GM20000 (cell line): ENCODE measurements around the gene VPS37C.

Experiments
- DNase-seq: peaks from one replicate; pipeline ENCODE4 v3.0.0; 2012; ENCODE audit warnings: low spot score
- CTCF ChIP-seq: IDR thresholded peaks from 2 replicates; pipeline ENCODE4 v1.5.1; 2012; ENCODE audit warnings: mild to moderate bottlenecking, control low read depth; ENCODE audit errors: extremely low read depth, missing control alignments

Gene VPS37C

GRCh38 chr11:61157743-61158142 is 3.5 kb downstream of the VPS37C start:
- no peak for TF ChIP-seq CTCF
- no peak for DNase-seq

GRCh38 chr11:61155741-61156140 is 5.5 kb downstream of the VPS37C start:
- DNase-seq: no peak
- no peak for TF ChIP-seq CTCF

DNA sequence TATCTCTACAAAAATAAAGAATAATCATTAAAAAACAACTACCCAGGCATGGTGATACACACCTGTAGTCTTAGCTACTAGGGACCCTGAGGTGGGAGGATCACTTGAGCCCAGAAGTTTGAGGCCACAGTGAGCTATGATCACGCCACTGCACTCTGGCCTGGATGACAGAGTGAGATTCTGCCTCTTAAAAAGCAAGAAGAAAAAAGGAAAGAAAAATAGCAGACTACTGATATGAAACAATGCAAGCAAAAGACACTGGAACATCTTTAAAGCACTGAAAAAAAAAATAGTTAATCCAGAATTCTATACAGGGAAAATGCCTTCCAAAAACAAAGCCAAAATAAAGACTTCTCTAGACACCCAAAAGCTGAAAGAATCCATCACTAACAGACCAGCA is 5.9 kb downstream of the VPS37C start:
- TF ChIP-seq CTCF: no peak

DNA sequence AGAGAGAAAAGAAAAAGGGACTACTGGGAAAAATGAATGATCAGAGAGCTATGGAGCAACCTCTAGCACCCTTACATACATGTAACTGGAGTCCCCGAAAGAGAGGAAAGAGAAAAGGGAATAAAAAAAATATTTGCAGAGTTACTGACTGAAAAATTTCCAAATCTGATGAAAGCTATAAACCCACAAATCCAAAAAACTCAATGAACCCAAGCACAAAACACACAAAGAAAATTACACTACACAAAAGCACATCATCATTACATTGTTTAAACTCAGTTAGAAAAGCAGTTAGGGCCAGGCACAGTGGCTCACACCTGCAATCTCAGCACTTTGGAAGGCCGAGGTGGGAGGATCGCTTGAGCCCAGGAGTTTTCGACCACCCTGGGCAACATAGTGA is 6.7 kb downstream of the VPS37C start:
- TF ChIP-seq CTCF: no peak
- no peak for DNase-seq

More for the DNA sequence above, 5.9 kb downstream of the VPS37C start:
- DNase-seq: no peak

DNA sequence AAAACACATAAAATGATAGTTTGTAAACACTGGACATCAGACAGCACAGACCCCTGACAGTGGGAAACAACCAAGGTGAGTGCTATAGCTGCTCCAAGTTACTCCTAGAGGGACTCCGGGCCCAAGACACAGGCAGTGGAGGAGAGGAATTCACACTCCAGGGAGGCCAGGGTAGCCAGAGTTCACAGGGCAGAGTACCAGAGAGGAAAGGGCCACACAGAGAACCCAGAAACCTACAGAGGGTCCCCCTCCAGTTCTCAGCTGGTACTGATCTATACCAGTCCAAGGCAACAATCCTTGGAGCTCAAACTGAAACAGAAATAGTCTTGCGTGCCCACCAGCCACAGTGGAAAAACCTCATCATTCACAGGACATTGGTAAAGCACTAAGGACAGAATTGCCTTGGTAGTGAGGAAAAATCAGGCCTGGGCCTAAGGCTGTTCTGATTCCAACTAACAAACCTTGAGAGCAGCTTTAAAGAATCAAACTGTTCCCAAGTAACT is 7.6 kb downstream of the VPS37C start:
- DNase-seq: no peak
- TF ChIP-seq CTCF: no peak

DNA sequence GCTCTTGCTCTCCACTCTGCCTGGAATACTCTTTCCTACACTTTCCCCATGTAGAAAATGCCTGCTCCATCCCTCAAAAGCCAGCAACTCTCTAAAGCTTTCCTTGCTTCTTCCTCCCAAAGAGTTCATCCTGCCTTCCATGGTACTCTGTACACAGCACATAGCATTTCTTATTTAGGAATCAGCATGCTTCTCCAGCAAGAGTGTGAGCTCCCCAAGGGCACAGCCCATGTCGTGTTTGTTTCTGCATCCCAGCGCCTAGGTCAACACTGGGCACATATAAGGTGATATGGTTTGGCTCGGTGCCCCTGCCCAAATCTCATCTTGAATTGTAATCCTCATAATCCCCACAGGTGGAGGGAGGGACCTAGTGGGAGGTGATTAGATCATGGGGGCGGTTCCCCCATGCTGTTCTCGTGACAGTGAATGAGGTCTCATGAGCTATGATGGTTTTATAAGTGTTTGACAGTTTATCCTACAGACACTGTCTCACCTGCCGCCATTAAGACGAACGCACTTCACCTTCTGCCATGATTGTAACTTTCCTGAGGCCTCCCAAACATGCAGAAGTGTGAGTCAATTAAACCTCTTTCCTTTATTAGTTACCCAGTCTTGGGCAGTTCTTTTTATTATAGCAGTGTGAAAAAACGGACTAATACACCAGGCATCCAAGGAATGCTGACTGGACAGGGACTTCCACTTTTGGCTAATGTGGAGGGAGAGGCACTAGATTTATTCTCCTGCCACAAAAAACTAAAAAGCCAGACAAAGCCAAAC is 8.2 kb downstream of the VPS37C start:
- DNase-seq: no peak
- TF ChIP-seq CTCF: no peak

DNA sequence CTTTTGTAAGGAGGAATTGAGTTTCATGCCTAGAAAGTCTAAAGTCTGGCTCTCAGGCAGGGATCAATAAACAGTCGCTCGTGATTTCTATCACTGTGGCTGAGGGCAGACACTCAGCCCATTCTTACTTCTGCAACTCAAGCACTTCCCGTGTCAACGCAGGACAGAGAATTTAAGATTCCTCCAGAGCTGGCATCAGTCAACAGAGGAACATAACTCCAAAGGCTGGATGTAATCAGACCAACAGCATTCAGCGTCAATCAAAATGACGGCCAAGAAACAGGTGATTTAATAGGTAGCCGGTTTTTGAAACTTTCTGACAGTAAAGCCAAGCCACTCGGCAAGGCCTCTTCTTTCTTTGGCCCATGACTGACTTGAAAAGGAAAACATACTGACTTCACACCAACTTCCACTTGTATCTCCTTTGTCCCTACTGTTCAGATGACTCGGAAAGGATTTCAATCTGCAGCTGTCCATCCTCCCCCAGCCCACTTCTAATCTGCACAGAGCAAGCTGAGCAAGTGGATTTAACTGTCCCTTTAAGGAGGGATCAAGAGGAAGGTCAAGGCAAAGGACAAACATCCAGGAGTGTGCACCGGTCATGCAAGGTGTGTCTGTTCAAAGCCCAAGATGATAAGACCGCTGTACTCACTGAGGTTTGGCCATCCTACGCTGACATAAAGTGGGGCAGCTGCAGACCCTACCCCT is 9.5 kb downstream of the VPS37C start:
- no peak for DNase-seq
- TF ChIP-seq CTCF: no peak
